DOHH2 (cell line): ENCODE results near the gene TMEM18.

Experiments
- CTCF ChIP-seq: fragments of 200-600 bp; sonication (generic); IDR thresholded peaks from one replicate; pipeline ENCODE4 v1.5.1; 2014; ENCODE audit warnings: antibody characterized with exemption, mild to moderate bottlenecking, low read depth, low read length; ENCODE audit not compliant: poor library complexity, severe bottlenecking
- EZH2phosphoT487 ChIP-seq: fragments of 200-600 bp; sonication (generic); IDR thresholded peaks from 2 replicates; pipeline ENCODE4 v1.6.1; 2017; ENCODE audit warnings: borderline replicate concordance, mild to moderate bottlenecking, antibody characterized with exemption, low read length, moderate library complexity, mixed read lengths

GRCh38 chr2:664063-664462, 13.1 kb downstream of the TMEM18 start:
- no peak for TF ChIP-seq CTCF
- no peak for TF ChIP-seq EZH2phosphoT487
